ENCODE data around the gene RPL35A.
"Not testable (repeated sequence)": the region's sequence is repeated elsewhere in the genome, so short reads cannot be mapped to it uniquely, and the experiment has no call there.

Gene RPL35A

DNA sequence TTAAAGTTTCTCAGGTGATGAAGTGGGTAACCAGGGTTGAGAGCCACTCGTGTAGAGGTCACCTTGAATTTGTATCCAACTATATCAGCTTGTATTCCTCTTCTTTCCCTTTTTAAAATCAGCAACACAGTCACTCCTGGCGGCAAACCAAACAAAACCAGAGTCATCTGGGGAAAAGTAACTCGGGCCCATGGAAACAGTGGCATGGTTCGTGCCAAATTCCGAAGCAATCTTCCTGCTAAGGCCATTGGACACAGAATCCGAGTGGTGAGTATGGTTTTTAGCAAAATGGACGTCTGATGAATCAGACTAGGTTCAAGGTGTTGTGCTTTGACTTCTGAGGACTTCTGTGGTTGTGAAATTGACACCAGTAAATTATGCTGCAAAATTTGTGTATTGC, 3.9 kb downstream of the RPL35A start:
- no peak overlapping the region for H3K4me3 ChIP-seq (ENCODE audit: low read depth, low read length)
- TF ChIP-seq, protein P1, sequence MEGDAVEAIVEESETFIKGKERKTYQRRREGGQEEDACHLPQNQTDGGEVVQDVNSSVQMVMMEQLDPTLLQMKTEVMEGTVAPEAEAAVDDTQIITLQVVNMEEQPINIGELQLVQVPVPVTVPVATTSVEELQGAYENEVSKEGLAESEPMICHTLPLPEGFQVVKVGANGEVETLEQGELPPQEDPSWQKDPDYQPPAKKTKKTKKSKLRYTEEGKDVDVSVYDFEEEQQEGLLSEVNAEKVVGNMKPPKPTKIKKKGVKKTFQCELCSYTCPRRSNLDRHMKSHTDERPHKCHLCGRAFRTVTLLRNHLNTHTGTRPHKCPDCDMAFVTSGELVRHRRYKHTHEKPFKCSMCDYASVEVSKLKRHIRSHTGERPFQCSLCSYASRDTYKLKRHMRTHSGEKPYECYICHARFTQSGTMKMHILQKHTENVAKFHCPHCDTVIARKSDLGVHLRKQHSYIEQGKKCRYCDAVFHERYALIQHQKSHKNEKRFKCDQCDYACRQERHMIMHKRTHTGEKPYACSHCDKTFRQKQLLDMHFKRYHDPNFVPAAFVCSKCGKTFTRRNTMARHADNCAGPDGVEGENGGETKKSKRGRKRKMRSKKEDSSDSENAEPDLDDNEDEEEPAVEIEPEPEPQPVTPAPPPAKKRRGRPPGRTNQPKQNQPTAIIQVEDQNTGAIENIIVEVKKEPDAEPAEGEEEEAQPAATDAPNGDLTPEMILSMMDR (IDR thresholded peaks at IDR 0.05; ENCODE audit: low read depth, low read length): no peak

DNA sequence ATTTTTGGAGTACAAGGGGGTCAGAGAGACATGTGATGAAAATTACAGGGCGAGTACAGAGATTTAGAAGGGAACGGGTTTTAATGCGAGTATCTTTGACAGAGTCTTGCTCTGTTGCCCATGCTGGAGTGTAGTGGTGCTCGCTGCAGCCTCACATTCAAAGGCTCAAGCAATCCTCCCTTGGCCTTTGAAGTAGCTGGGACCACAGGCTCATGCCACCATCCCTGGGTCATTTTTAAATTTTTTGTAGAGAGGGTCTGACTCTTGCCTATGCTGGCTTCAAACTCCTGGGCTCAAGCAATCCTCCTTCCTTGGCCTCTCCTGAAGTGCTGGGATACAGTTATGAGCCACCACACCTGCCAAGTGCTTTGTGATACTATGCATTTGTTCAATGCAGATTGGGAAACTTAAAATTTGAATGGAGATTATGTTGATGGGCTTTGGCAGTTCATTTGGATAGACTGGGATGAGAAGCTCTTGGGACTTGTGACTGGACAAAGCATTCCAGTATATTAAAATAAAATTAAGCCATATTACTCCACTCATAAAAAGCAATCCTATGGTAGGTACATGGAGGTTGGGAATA, 6.0 kb downstream of the RPL35A start:
- TF ChIP-seq, protein P1 (IDR thresholded peaks at IDR 0.05; ENCODE audit: low read depth, low read length): no peak
- H3K4me3 ChIP-seq (ENCODE audit: low read depth, low read length): no peak overlapping the region

DNA sequence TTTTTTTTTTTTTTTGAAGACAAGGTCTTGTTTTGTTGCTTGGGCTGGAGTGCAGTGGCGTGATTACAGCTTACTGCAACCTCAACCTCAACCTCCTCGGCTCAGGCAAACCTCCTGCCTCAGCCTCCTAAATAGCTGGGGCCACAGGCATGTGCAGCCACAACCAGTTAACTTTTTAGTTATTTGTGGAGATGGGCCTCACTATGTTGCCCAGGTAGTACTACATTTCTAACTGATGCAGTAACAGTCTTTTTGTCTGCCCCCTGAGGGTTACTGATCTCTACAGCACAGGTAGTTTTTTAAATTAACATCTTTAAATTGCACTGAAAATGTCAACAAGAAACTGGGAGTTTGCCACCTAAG, 6.6 kb downstream of the RPL35A start:
- TF ChIP-seq, protein P1 (IDR thresholded peaks at IDR 0.05; ENCODE audit: low read depth, low read length): no peak
- H3K4me3 ChIP-seq (ENCODE audit: low read depth, low read length): no peak overlapping the region

DNA sequence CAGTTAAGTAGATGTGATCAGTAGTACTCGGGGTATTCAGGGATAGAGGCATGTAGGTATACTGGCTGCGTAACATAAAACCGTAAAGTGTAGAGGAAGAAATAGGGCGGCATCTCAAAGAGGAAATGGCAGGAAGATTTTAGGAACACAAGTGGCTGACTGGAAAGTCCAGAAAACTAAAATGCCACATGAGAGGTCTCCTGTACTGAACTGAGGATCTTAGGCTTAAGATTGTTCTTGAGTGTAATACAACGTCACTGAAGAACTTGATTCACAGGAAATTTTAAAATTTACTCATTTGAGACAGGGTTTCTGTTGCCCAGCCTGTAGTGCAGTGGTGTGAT, 7.8 kb downstream of the RPL35A start:
- TF ChIP-seq, protein P1 (IDR thresholded peaks at IDR 0.05; ENCODE audit: low read depth, low read length): no peak
- no peak overlapping the region for H3K4me3 ChIP-seq (ENCODE audit: low read depth, low read length)

DNA sequence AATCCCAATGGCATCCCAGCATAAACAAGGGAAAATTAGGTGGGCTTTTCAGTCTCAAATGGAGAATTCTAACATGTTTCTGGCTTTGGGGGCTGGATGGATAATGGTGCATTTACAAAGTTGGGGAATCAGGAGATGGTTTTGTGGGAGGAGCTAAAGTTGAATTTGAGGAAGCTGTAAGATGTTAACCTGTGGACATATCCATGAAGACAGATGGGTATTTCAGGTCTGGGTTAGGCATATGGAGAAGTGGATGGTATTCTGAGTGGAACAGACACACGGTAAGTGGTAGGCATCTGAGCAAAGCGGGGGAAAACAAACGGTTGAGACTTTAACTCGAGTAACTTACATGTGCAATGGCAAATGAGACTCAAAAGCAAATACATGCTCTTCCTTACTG, 8.4 kb downstream of the RPL35A start:
- H3K4me3 ChIP-seq (ENCODE audit: low read depth, low read length): no peak overlapping the region
- TF ChIP-seq, protein P1 (IDR thresholded peaks at IDR 0.05; ENCODE audit: low read depth, low read length): no peak

DNA sequence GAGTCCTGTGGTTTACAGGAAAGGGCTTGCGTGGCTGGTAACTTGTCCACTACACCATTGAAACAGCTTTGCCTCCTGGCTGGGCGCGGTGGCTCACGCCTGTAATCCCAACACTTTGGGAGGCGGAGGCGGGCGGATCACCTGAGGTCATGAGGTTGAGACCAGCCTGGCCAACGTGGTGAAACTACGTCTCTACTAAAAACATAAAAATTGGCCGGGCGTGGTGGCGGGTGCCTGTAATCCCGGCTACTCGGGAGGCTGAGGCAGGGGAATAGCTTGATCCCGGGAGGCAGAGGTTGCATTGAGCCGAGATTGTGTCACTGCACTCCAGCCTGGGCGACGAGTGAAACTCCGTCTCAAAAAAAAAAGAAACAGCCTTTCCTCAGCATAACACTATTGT, 8.9 kb downstream of the RPL35A start:
- not testable (repeated sequence) for H3K4me3 ChIP-seq (ENCODE audit: low read depth, low read length)

DNA sequence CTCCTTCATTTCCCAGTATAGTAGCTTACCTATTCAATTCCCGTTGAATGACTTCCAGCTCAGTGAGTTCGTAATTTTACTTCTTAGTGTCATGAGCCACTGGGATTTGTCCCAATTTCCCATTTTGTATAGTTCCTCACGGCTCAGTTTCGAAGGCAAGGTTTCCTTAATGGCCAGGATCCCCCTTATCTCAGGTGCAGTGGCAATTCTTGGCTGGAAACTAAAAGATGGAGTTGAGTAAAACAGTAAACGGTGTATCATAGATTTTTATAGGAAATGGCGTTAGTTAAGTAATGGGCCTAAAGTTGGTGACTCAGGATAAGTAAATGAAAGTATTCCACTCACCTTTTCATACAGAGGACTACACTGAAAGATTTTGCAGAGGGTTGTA, 9.5 kb downstream of the RPL35A start:
- H3K4me3 ChIP-seq (ENCODE audit: low read depth, low read length): peak overlapping the region; percentile 78
- TF ChIP-seq, protein P1 (IDR thresholded peaks at IDR 0.05; ENCODE audit: low read depth, low read length): no peak
